CD4-positive, alpha-beta T cell treated with Interleukin-17A for 4 hours (primary cell): ENCODE data around the gene PIK3R4.

Experiments used
- DNase-seq: peaks from one replicate; pipeline ENCODE4 v3.0.0-alpha.2; 2020; ENCODE audit warnings: mixed read lengths

PIK3R4 gene

GRCh38 chr3:130687327-130687726, 59.3 kb downstream of the PIK3R4 start:
- no peak for DNase-seq

DNA sequence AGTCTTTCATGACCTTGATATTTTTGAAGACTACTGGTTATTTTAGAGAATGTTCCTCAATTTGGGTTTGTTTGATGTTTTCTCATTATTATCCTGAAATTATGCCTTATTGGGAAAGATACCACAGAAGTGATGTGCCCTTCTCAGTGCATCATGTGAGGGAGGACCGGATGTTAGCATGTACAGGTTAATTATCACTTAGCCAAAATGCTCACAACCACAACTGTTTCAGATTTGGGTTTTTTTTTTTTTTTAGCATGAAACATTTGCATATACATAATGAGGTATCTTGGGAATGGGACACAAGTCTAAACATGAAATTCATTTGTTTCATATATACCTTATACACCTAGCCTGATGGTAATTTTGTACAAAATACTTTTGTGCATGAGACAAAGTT, 59.8 kb downstream of the PIK3R4 start:
- no peak for DNase-seq

DNA sequence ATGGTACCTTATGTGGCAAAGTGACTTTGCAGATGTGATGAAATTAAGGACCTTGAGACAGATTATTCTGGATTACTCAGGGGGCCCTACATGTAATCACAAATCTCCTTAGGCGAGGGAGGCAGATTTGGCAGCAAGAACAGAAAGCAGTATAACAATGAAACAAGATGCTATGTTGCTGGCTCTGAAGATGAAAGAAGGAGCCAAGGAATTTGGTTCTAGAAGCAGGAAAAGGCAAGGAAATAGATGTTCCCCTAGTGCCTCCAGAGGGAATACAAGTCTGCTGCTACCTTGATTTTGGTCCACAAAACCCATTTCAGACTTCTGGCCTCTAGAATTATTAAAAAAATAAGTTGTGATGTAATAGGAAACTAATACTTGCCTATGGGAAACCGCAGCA, 64.5 kb downstream of the PIK3R4 start:
- DNase-seq = no peak

- DNase-seq = no peak
These were observed 67.4 kb downstream of the PIK3R4 start for GRCh38 chr3:130679218-130679617.

GRCh38 chr3:130677343-130677742, 69.3 kb downstream of the PIK3R4 start:
- no peak for DNase-seq

- DNase-seq = no peak
These were observed 74.9 kb downstream of the PIK3R4 start for GRCh38 chr3:130671545-130672312.

DNA sequence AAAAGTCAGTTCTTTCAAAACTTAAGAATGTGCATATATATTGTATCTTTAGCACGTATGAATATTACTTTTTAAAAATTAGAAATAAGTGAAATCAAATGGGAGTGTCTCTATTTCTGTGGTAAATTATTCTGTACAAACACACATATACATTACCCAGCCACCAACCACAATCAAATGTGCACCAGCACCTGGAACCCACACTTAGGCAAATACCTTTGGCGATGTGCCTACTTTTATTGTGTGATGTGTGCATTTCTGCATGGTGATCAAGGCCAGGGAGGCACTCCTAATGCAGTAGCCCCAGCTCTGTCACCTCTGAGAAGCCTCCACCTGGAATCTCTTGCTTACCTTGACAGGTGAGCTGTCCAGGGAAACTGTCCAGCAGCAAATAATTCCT, 76.9 kb downstream of the PIK3R4 start:
- no peak for DNase-seq

DNA sequence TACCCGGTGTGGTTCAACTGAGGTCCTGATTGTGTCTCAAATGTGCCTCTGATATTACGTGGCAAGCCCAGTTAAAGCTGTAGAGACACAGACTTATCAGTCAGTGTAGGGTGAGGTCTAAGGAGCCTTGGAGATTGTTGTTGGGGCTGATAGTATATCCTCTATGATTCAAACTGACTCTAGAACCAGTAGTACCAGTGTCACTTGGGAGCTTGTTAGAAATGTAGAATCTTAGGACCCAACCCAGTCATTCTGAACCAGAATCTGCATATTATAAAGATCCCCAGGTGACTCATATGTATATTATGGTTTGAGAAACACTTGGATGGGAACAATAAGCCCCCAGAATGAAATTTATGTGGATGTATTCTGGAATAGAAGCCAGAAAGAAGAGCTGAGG, 83.5 kb downstream of the PIK3R4 start:
- DNase-seq = no peak

- no peak for DNase-seq
These were observed 84.1 kb downstream of the PIK3R4 start for GRCh38 chr3:130662501-130662996.

DNA sequence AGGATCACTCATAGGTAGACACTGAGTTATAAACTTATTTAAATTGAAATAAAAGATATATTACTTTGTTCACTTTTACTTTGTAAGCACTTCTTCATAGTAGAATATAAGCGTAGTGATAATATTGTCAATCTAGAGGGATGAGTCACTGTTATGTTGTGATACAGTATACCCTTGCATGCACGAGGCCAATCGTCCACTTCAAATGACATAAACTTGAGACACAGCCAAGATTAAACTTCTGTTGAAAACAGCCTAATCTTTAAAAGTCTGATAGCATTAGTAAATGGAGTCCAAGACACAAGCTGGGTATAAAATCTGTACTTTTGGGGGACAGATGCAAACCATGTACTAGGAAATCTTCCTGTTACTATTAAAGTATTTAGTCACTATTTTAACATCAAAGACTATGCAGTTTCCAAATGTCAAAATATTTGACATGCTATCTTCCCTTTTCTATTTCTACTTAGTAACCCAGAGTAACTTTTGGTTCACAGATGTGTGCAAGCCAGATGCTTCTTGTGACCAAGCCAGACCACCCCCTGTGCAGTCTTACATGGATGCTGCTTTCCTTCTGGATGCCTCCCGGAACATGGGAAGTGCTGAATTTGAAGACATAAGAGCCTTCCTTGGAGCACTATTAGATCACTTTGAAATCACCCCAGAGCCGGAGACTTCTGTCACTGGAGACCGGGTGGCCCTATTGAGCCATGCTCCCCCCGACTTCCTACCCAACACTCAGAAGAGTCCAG, 85.3 kb downstream of the PIK3R4 start:
- no peak for DNase-seq

GRCh38 chr3:130659911-130660310, 86.7 kb downstream of the PIK3R4 start:
- no peak for DNase-seq

DNA sequence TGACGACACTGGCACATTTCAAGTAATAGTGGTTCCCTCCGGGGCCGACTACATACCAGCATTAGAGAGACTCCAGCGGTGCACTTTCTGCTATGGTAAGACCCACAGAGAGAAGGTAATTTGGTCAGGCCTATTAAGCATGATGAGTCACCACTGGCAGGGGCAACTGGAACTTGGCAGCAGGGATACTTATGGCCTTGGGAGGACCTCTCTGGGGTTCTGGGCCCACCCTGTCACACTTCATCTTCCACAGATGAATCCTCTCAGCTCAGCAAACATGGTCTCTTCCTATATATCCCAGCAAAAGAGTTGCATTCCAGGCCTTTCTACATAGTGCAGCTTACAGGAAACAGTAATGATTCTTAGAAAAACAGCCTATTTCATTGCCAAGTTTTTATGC, 88.0 kb downstream of the PIK3R4 start:
- no peak for DNase-seq

DNA sequence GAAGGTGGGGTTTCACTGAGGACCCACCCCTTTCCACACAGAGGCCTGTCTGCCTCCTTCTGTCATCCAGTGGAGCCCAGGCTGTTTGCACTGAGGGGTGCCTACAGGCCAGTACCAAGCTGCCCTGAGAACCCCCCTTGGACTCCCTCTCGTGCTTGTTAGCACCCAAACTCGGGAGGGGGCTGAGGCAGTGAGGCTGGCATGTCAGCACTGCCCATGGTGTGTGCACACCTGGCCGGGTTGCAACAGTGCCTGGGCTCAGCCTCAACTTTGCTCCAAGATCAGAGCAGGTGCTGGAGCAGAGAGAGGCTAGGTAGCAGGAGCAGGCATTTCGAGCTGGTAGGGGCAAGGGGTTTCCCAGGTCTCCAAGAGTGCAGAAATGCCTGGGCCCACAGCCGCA, 90.0 kb downstream of the PIK3R4 start:
- no peak for DNase-seq

DNA sequence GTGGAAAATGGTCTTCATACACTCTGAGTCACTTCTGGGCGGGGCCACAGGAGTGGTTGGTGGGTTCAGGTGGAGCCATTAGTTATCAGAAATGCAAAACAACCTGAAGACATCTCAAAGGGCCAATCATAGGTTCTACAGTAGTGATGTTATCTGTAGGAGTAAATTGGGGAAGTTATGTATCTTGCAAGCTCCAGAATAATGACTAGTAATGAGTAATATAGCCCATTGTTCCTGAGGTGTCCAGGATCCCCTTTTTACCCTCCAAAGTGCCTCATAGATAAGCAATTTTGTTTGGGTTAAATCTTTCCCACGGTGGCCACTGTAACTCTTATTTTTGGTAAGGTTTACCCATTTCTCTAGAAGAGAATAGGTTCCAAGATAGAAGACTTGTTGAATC, 91.7 kb downstream of the PIK3R4 start:
- no peak for DNase-seq

GRCh38 chr3:130654091-130654490, 92.5 kb downstream of the PIK3R4 start:
- DNase-seq = no peak

DNA sequence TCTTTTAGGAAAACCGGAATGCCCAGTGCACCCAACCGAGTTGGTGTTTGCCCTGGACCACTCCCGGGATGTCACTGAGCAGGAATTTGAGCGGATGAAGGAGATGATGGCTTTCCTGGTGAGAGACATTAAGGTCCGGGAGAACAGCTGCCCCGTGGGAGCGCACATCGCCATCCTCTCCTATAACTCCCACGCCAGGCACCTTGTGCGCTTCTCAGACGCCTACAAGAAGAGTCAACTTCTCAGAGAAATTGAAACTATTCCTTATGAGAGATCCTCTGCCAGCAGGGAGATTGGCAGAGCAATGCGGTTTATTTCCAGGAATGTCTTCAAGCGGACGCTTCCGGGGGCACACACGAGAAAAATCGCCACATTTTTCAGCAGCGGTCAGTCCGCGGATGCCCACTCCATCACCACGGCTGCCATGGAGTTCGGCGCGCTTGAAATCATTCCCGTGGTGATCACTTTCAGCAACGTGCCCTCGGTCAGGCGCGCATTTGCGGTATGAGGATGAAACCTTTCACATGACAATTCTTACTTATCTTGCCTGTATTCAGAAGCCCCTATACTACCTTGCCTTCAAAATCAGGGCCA, 97.5 kb downstream of the PIK3R4 start:
- DNase-seq = no peak

DNA sequence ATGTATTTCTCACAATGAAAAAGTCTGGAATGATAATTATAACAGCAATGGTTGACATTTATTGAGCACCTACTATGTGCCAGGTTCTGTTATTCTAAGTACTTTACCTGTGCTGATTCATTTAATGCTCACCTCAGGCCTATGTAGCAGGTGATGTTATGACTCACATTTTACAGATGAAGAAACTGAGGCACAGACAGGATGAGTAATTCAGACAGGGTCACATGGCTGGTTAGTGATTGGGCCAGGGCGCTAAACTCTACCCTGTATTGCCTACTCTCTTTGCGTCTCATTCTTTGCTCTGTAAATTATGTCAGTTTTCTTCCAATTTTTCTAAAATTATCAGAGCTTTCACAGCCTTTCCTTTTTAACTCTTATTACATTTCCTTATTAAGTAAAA, 98.3 kb downstream of the PIK3R4 start:
- DNase-seq = no peak

DNA sequence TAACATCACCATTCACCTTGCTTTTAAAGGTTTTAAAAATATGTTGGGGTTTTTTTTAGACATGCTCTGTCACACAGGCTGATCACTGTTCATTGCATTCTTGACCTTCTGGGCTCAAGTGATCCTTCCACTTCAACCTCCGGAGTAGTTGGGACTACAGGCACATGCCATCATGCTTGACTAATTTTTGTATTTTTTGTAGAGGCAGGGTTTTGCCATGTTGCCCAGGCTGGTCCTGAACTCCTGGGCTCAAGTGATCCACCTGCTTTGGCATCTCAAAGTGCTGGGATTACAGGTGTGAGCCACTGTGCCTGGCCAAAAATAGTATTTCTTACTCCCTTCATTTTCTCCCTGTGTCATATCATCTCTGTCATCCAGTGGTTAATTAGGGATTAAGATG, 101.4 kb downstream of the PIK3R4 start:
- DNase-seq = no peak

GRCh38 chr3:130644628-130645253, 101.9 kb downstream of the PIK3R4 start:
- no peak for DNase-seq

GRCh38 chr3:130640027-130640426, 106.6 kb downstream of the PIK3R4 start:
- no peak for DNase-seq

DNA sequence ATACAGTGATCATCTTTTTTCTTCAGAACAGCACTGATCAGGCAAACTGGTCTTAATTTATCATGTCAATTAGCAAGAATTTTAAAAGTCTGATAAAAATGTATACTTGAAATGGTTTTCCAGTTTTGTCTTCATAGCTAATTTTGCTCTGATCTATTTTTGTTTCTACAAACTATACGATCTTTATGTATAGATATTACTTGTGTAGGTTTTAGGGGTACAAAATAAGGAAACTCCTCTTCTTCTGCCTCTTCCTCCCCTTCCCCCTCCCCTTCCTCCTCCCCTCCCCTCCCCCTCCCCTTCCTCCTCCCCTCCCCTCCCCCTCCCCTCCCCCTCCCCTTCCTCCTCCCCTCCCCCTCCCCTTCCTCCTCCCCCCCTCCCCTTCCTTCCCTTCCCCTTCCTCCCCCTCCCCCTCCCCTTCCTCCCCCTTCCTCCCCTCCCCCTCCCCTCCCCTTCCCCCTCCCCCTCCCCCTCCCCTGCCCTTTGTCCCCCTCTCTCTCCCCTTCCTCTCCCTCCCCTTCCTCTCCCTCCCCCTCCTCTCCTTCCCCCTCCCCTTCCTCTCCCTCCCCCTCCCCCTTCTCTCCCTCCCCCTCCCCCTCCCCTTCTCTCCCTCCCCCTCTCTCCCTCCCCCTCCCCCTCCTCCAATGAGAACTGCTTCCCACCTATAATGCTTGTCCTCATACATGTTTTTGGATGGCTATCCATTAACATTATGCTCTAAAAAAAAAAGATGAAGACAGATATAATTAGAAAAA, 110.0 kb downstream of the PIK3R4 start:
- DNase-seq = no peak

DNA sequence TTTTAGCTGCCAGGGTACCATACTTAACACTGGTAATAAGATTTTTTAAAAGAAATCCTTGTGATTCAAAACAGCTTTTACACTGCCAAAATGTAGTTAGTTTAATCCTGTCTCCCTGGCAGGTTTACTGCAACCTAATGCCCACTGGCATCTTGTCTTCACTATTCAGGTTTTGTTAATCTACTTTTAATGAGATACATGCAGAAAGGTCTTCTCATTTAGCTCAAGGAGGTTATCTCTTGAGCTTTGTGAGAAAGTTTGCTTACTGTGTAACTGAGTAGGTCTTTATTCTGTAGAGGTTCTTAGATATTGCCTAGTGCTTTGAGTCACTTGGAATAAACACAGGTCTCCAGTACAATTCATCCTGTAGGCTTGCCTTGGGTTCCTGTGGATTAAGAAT, 110.7 kb downstream of the PIK3R4 start:
- no peak for DNase-seq

DNA sequence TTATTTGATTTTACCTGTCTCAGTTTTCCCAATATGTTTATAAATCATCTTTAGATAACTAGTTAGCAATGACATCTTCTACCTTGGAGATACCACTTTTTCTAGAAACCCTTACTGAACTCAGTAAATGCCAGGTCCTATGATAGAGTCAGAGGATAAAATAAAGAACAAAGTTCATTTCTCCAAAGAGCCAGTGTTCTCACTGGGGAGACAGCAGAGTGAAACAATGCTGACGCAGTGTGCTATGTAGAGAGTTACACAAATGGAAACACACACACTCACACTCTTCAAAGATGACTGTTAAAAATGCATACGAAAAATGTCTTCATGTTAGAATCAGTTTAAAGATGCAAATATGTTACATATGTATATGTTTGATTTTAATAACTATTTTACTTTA, 111.3 kb downstream of the PIK3R4 start:
- DNase-seq = no peak
